Measurements from ENCODE around the gene PEAK1.

Gene PEAK1

DNA sequence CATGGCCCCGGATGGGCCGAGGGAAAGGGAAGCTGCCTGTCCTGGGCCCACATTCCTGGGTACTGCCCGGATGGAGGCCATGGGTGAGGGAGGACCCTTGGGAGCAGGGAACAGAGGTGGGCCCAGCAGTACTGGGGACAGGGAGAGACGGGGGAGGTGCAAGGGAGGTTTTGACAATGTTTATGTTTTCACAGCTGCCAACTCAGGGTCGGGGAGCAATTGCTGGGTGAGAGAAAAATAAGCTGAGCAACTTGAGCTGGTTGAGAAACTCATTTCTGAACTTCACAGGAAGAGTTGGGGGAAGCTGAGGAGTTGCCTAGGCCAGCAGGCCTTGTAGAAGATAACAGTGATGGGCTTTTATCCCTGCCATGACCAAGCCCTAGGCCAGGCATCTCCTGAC lies 337.9 kb downstream of the PEAK1 start:
- DNase-seq, result no peak

- DNase-seq, result no peak
Measured at GRCh38 chr15:77076323-77076915, 343.5 kb downstream of the PEAK1 start.

DNA sequence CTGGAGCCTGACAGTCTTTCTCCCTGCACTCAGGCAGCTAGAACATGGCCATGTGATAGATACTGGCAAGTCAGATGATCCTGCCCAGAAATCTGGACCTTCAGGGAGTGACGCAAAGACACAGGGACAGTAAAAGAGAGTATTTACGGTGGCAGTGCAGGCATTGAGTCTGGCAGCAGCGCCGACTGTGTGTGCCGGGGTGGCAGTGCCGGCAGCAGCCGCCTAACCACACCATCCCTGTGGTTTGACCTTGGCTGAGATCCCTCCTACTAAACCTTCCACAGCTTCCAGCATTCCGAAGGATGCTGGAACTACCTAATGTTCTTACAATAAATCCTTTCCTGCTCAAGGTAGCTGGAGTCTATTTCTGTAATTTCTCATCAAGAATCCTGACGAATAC lies 344.4 kb downstream of the PEAK1 start:
- no peak for DNase-seq

GRCh38 chr15:77074350-77074749 lies 345.6 kb downstream of the PEAK1 start:
- DNase-seq, result no peak

- DNase-seq, result no peak
Measured at GRCh38 chr15:77071305-77072223, 348.3 kb downstream of the PEAK1 start.

DNA sequence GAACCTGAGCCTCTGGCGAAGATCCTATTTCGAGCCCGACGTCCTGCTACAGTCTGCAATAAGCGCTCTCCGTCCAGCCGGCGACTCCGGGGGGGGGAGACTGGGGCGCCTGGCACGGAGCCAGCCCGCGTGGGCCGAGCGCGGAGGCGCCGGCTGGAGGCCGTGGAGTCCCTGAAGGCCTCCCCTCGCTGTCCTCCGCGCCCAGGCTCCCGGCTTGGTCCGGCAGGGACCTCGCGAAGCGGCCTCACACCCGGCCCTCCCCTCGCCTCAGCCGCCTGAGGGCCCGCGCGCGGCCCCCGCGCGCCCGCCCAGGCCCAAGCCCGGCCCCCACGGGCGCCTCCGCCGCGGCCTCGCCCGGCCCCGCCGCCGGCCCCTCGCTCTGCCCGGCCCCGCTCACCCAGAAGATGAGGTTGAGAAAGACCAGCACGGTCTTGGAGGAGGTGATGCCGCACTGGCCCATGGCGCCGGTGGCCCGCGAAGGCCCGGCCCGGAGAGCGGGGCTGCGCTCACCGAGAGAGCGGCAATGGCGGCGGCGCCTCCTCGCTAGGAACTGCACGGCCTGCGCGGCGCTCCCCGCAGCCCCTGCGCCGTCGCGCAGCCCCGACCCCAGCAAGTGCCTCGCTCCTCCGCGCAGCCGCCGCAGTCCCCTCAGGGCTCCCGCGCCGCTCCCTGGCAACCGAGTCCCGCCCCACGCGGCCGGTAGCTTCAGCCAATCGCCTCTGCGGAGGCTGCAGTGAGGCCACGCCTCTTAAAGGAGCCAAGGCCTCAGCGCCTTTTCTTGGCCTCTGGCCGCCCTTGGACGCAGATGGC lies 349.2 kb downstream of the PEAK1 start, which contains the start of gene TSPAN3:
TSS of gene TSPAN3 (minus strand) at position 615 of the 810 bp plus-strand sequence. CDS start at position 460, 155 bp downstream.
- peak; percentile 75 for DNase-seq

DNA sequence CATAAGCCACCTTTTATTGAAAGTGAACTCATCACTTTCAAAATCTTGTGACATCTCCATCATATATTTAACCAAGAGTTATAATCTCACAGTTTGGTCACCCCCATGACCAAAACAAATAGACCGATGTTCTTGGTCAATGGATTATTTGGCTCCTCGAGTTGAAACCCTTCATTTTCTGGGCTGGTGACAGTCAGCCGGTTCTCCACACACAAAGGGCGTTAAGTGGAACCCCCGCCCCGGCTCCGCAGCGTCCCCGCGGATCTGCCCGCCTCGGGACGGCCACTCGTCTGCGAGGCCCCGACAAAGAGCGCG lies 349.8 kb downstream of the PEAK1 start:
- DNase-seq, result no peak

- no peak for DNase-seq
Measured at GRCh38 chr15:77069521-77070121, 350.3 kb downstream of the PEAK1 start.

DNA sequence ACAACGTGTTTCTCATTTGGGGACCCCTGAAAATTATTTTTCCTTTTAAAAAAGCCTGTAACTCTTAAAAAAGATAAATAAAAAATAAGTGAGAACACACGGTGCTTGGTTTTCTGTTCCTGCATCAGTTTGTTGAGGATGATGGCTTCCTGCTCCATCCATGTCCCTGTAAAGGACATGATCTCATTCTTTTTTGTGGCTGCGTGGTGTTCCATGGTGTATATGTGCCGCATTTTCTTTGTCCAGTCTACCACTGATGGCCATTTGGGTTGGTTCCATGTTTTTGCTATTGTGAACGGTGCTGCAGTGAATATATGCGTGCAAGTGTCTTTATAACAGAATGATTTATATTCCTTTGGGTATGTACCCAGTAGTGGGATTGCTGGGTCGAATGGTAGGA lies 351.3 kb downstream of the PEAK1 start:
- DNase-seq, result no peak

- DNase-seq, result no peak
Measured at GRCh38 chr15:77067691-77068367, 352.1 kb downstream of the PEAK1 start.

DNA sequence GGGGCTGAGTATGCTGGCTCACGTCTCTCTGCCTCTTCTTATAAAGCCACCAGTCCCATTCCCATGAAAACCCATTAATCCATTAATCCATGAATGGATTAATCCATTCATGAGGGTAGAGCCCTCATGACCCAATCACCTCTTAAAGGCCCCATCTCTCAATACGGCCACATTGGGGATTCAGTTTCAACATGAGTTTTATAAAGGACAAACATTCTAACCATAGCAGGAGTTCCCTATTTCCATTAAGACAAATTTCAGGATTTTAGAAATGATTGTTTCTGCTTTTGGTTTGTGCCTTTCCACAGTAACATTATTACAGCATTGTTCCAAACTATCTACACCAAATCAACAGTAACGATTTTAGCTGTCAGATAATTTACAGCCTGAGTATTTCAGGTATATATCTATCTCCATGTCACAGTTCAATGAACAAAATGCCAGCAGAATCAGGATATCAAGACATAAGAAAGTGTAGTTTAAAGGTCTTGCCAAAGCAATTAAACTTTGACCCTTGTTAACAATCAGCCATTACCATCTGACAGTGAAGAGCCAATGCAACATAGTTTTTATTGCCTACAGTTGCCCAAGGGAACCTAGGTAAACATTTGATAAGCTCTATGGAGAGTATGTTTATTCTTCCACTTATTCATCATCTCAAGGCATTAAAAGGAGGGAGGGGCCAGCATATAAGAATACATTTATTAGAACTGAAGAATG lies 352.8 kb downstream of the PEAK1 start:
- DNase-seq, result no peak

DNA sequence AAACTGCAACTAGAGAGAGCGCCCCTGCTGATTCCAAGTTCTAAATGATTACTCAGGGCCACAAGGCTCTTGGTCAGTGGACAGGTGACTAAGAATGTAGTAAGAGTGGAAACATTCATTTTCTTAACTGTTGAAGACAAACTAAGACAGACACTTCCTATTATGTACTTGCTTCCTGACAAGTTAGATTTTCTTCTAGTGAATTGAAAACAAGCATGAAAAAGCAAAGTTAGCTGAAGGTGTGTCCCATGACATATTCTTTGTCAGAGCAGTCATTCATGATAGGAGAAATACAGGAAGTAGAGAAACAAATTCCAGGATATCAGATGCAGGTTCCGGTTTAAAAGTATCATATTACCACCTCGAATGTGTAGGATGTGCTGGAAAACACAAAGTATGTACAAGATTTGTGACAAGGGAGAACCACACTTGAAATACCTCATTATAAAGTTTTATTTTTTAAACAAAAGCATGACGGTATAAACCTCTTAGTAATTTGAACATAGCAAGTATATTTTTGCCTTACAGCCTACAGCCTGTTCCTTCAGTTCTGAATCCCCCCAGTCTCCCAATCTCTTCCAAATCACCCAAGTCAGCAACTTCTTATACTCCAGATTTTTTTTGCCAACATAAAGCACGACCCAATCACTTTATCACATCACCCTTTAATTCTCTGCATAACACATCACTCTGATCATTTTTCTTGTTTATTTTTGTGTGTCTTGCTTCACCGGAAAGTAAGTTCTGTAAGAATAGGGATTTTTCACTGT lies 355.2 kb downstream of the PEAK1 start:
- DNase-seq, result no peak

- DNase-seq, result no peak
Measured at GRCh38 chr15:77064063-77064462, 355.8 kb downstream of the PEAK1 start.

GRCh38 chr15:77063249-77063648 lies 356.7 kb downstream of the PEAK1 start:
- no peak for DNase-seq

GRCh38 chr15:77060546-77060945 lies 359.4 kb downstream of the PEAK1 start:
- DNase-seq, result no peak

DNA sequence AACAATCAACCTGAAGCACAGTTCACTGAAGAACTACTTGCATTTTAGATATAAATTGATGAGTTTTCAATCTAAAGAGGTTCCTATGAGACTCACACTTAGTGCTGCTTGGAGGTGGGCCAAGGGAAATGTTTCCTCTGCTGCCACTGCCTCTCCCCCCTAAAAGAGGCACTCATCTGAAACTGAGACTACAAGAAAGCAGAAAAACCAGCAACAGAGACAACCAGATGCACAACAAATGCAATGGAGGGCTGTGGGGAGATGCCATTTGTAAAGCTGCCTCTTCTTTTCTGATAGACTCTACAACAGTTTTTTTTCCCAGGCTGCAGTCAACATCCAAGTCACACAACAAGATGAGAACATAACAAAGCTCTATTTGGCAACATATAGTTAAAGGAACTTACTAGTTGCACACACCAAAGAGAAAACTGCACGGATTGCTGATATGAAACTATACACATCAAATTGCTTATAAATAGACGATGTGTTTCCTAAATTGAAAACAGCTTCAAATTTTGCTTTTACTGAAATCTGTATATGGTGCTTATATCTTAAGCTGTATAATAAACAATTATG lies 360.0 kb downstream of the PEAK1 start:
- no peak for DNase-seq

GRCh38 chr15:77058468-77058867 lies 361.4 kb downstream of the PEAK1 start:
- no peak for DNase-seq

DNA sequence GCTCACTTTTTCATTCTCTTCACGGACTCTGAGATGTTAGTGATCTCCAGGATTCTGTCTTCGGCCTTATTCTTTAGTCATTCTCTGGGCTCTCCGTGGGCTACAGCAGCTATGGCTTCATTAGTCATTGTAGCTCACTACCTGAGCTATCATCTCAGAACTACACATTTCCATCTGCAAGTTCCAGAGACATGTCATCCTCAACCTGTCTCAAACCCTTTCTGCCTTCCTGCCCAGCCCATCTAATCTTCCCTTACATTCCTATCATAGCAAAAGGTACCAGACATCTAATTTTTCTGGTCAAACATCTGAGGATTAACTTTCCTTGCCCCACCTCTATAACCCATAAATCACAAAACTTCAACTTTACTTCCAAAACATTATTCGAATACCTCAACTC lies 362.2 kb downstream of the PEAK1 start:
- no peak for DNase-seq

DNA sequence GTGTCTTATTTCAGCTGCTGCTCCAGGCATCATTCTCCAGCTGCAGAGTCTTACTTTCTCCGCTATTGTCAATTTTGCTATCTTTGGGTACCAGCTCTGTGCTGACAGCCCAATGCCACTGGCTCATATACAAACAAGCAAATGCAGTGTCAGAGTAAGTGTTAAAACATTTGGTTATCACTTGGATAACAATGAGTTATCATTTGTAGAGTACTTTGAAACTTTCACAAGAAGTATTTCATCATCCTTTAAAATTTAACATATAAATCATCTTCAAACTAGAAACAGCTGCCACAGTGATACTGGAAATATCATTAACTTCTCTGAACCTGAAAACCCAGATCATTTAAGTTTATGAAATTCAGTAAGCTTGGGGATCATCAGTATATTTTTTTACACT lies 362.8 kb downstream of the PEAK1 start:
- DNase-seq, result no peak

DNA sequence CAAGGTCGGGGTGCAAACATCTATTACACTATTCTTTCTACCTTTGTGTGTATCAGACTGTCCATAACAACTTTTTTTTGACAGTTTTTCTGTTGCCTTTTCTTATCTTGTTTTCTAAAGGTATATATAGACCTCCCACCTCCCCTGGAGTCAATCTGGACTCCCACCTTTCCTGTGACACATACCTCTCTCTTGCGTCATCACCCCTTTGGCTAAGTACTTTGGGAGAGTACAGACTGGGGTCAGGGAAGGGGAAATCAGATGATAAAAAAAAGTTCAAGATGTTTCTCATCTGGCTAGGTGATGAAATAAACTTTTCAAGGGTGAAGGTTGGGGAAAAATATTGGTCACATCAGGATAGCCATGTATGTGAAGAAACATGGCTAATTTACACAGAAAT lies 366.2 kb downstream of the PEAK1 start:
- no peak for DNase-seq

DNA sequence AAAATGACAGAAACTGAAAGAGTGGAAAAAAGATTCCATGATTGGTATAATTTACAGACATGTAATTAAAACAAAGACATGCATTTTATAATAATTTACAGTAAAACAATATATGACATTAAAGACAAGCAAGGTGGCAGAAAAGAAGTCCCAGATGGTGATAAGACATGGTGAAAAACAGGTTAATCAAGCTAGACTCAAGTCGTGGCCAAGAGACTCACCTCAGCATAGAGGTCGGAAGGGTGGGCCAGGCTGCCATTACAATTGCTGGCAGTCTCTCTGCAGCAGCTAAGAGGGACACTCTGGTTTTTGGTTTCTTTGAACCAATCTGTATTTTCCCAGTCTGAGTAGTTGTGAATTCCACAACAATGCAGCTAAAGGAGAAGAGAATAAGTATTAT lies 367.3 kb downstream of the PEAK1 start:
- DNase-seq, result no peak
